SK-N-SH treated with all-trans-retinoic acid at 6 μM for 48 hours (cell line): Measurements from ENCODE around the gene FASLG.

Experiments
- ATAC-seq: fragments of 200-7000 bp; cut with Tn5 transposase; 3 replicates; pipeline ENCODE4 v1.9.1; 2020; ENCODE audit warnings: mild to moderate bottlenecking, moderate library complexity
- ARNTL ChIP-seq: fragments of 450-650 bp; formaldehyde crosslinking; IDR thresholded peaks from 2 replicates; pipeline ENCODE4 v1.5.0; 2020; ENCODE audit warnings: low read depth, mild to moderate bottlenecking, moderate library complexity, borderline replicate concordance
- BACH2 ChIP-seq: fragments of 250-450 bp; sonication (Bioruptor Pico); IDR thresholded peaks from 2 replicates; pipeline ENCODE4 v1.9.0; 2021; ENCODE audit warnings: mild to moderate bottlenecking, borderline replicate concordance
- CSRNP3 ChIP-seq: fragments of 250-450 bp; sonication (Bioruptor Pico); IDR thresholded peaks from 2 replicates; pipeline ENCODE4 v1.5.1; 2021; ENCODE audit warnings: mild to moderate bottlenecking, moderate library complexity
- ESRRG ChIP-seq: fragments of 250-450 bp; sonication (Bioruptor Pico); IDR thresholded peaks from 2 replicates; pipeline ENCODE4 v1.6.1; 2021; ENCODE audit warnings: mild to moderate bottlenecking
- GLIS3 ChIP-seq: fragments of 250-450 bp; sonication (Bioruptor Pico); IDR thresholded peaks from 2 replicates; pipeline ENCODE4 v1.5.0; 2020; ENCODE audit warnings: mild to moderate bottlenecking, moderate library complexity
- ISL1 ChIP-seq: fragments of 250-450 bp; sonication (Bioruptor Pico); IDR thresholded peaks from 2 replicates; pipeline ENCODE4 v2.1.2; 2022; ENCODE audit warnings: mild to moderate bottlenecking, moderate library complexity
- OSR1 ChIP-seq: fragments of 250-450 bp; sonication (Bioruptor Pico); IDR thresholded peaks from 2 replicates; pipeline ENCODE4 v1.8.0; 2022; ENCODE audit warnings: moderate library complexity, mild to moderate bottlenecking, inconsistent platforms
- PPARA ChIP-seq: fragments of 250-450 bp; sonication (Bioruptor Pico); IDR thresholded peaks from 2 replicates; pipeline ENCODE4 v1.5.0; 2020; ENCODE audit warnings: mild to moderate bottlenecking, borderline replicate concordance
- RARB ChIP-seq: fragments of 250-450 bp; sonication (Bioruptor Pico); IDR thresholded peaks from 2 replicates; pipeline ENCODE4 v1.8.0; 2021; ENCODE audit warnings: mild to moderate bottlenecking, moderate library complexity
- SNAI2 ChIP-seq: fragments of 250-450 bp; sonication (Bioruptor Pico); IDR thresholded peaks from 2 replicates; pipeline ENCODE4 v1.5.0; 2020; ENCODE audit warnings: mild to moderate bottlenecking, moderate library complexity
- TCF4 ChIP-seq: fragments of 250-450 bp; sonication (Bioruptor Pico); IDR thresholded peaks from 2 replicates; pipeline ENCODE4 v1.8.0; 2021; ENCODE audit warnings: mild to moderate bottlenecking, moderate library complexity, borderline replicate concordance
- TOX ChIP-seq: fragments of 250-450 bp; sonication (Bioruptor Pico); IDR thresholded peaks from 2 replicates; pipeline ENCODE4 v1.8.0; 2021; ENCODE audit warnings: mild to moderate bottlenecking, moderate library complexity, borderline replicate concordance
- TSHZ2 ChIP-seq: fragments of 250-450 bp; sonication (Bioruptor Pico); IDR thresholded peaks from 2 replicates; pipeline ENCODE4 v1.5.0; 2020; ENCODE audit warnings: mild to moderate bottlenecking, moderate library complexity
- ZC3H10 ChIP-seq: fragments of 250-450 bp; sonication (Bioruptor Pico); IDR thresholded peaks from 2 replicates; pipeline ENCODE4 v1.5.1; 2021; ENCODE audit warnings: mild to moderate bottlenecking, moderate library complexity
- ZFP3 ChIP-seq: fragments of 250-450 bp; sonication (Bioruptor Pico); IDR thresholded peaks from 2 replicates; pipeline ENCODE4 v1.5.0; 2020; ENCODE audit warnings: mild to moderate bottlenecking, moderate library complexity
- ZFP30 ChIP-seq: fragments of 450-650 bp; formaldehyde crosslinking; IDR thresholded peaks from 2 replicates; pipeline ENCODE4 v1.5.0; 2022; ENCODE audit warnings: mild to moderate bottlenecking, moderate library complexity
- ZNF565 ChIP-seq: fragments of 450-650 bp; formaldehyde crosslinking; conservative IDR thresholded peaks from 2 replicates; pipeline ENCODE4 v1.5.0; 2020; ENCODE audit warnings: low read depth, mild to moderate bottlenecking, moderate library complexity
- ZNF70 ChIP-seq: fragments of 450-650 bp; formaldehyde crosslinking; IDR thresholded peaks from 2 replicates; pipeline ENCODE4 v1.5.0; 2020; ENCODE audit warnings: mild to moderate bottlenecking, moderate library complexity
- ZNF8 ChIP-seq: fragments of 450-650 bp; formaldehyde crosslinking; IDR thresholded peaks from 2 replicates; pipeline ENCODE4 v1.5.0; 2020; ENCODE audit warnings: mild to moderate bottlenecking, moderate library complexity
- TF ChIP-seq, protein P1 (sequence below): fragments of 250-450 bp; sonication (Bioruptor Pico); IDR thresholded peaks from 2 replicates; pipeline ENCODE4 v1.8.0; 2021; ENCODE audit warnings: low read depth, mild to moderate bottlenecking, moderate library complexity, borderline replicate concordance

Gene FASLG

GRCh38 chr1:172627702-172628101 lies 31.2 kb upstream of the FASLG start:
- no peak for TF ChIP-seq CSRNP3 (CRISPR knock-in tag)
- TF ChIP-seq TCF4 (CRISPR knock-in tag), result no peak
- TF ChIP-seq GLIS3 (CRISPR knock-in tag), result no peak
- no peak for TF ChIP-seq SNAI2
- TF ChIP-seq ESRRG (CRISPR knock-in tag), result no peak
- no peak for TF ChIP-seq ZFP30
- TF ChIP-seq, protein P1, sequence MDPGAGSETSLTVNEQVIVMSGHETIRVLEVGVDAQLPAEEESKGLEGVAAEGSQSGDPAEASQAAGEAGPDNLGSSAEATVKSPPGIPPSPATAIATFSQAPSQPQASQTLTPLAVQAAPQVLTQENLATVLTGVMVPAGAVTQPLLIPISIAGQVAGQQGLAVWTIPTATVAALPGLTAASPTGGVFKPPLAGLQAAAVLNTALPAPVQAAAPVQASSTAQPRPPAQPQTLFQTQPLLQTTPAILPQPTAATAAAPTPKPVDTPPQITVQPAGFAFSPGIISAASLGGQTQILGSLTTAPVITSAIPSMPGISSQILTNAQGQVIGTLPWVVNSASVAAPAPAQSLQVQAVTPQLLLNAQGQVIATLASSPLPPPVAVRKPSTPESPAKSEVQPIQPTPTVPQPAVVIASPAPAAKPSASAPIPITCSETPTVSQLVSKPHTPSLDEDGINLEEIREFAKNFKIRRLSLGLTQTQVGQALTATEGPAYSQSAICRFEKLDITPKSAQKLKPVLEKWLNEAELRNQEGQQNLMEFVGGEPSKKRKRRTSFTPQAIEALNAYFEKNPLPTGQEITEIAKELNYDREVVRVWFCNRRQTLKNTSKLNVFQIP (CRISPR knock-in tag), result no peak
- TF ChIP-seq OSR1 (CRISPR knock-in tag), result no peak
- no peak for TF ChIP-seq ZNF8
- TF ChIP-seq TSHZ2 (CRISPR knock-in tag), result no peak
- TF ChIP-seq RARB (CRISPR knock-in tag), result no peak
- TF ChIP-seq PPARA (CRISPR knock-in tag), result no peak
- TF ChIP-seq TOX (CRISPR knock-in tag), result no peak
- no peak for TF ChIP-seq ZNF565 (CRISPR knock-in tag)
- ATAC-seq, result no peak

GRCh38 chr1:172628401-172628800 lies 30.5 kb upstream of the FASLG start:
- TF ChIP-seq ESRRG (CRISPR knock-in tag) (no peak), ISL1 (no peak), RARB (CRISPR knock-in tag) (no peak), TSHZ2 (CRISPR knock-in tag) (no peak), ZNF8 (no peak), ZC3H10 (CRISPR knock-in tag) (no peak), BACH2 (CRISPR knock-in tag) (no peak), ZNF565 (CRISPR knock-in tag) (no peak), ARNTL (CRISPR knock-in tag) (no peak)
- no peak for ATAC-seq

DNA sequence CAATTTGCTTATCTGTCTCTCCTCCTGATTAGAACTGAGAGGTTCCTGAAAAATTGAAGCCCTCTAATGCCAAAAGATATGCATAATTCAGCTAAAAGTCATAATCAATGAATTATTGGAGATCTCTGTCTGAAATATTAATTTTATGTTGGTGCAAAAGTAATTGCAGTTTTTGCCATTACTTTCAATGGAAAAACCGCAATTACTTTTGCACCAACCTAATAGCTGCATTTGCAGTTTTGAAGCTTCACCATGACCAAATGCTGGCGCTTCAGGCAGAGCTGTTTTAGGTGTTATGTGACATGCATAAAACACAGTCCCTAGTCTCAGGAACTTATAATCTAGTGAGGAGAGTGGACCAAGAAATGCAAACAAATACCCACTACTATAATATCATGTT lies 29.7 kb upstream of the FASLG start:
- no peak for TF ChIP-seq ZNF70 (CRISPR knock-in tag)
- TF ChIP-seq ARNTL (CRISPR knock-in tag), result no peak
- no peak for TF ChIP-seq ZC3H10 (CRISPR knock-in tag)
- TF ChIP-seq ZFP3 (CRISPR knock-in tag), result no peak
- TF ChIP-seq, protein P1 (CRISPR knock-in tag), result no peak
- no peak for TF ChIP-seq TOX (CRISPR knock-in tag)
- no peak for TF ChIP-seq ZNF565 (CRISPR knock-in tag)
- ATAC-seq, result no peak
